T-cell (primary cell): ENCODE data around the gene PPP2R5E. TPM values are rescaled to one million over a fixed set of nuclear protein-coding genes. Genes with fewer than 3 reads are reported as not detected.

Source experiments
- ATAC-seq, 4 experiments: fragments of 200-7000 bp in 3 of 4; fragments of 150-1000 bp in 1 of 4; cut with Tn5 transposase; replicated peaks in 1 of 4; 1 replicate in 3 of 4; 2 replicates in 1 of 4; pipeline ENCODE4 v1.10.0; 2021; ENCODE audit warnings: moderate library complexity in 3 of 4, mild to moderate bottlenecking in 2 of 4, moderate number of reproducible peaks in 1 of 4
- CTCF ChIA-PET, 2 donors: fragments of 300-600 bp; sonication (Branson Sonifier 250); formaldehyde crosslinking; loops; one replicate each; lab custom pipeline; 2022; ENCODE audit warnings: antibody characterized with exemption in 2 of 2; lab: Charles Lee
- POLR2A ChIA-PET, 2 donors: fragments of 300-600 bp; sonication (Branson Sonifier 250); formaldehyde crosslinking; loops; one replicate each; lab custom pipeline; 2022; ENCODE audit warnings: antibody characterized with exemption in 2 of 2; lab: Charles Lee
- DNase-seq, 35 experiments: peaks; one replicate each; pipeline versions ENCODE4 v3.0.0 to v3.0.0-alpha.2; 2013 to 2023
- H3K27ac ChIP-seq: one replicate; pipeline ENCODE4 v1.5.1; 2013; ENCODE audit warnings: low read length
- H3K27me3 ChIP-seq, 2 experiments: replicated peaks in 1 of 2; 1 replicate in 1 of 2; 2 replicates in 1 of 2; pipeline versions ENCODE4 v1.6.1 to v1.7.0; 2013; ENCODE audit warnings: low read length in 1 of 2, mixed read lengths in 1 of 2; ENCODE audit not compliant: control insufficient read depth in 2 of 2, insufficient read depth in 2 of 2; ENCODE audit errors: extremely low read depth in 1 of 2
- H3K36me3 ChIP-seq, 2 donors: 1 replicate in 1 of 2; 2 replicates in 1 of 2; pipeline versions ENCODE4 v1.6.1 to v1.7.0; 2013; ENCODE audit warnings: low read length in 1 of 2; ENCODE audit not compliant: control insufficient read depth in 2 of 2, insufficient read depth in 1 of 2; ENCODE audit errors: extremely low read depth in 1 of 2
- H3K4me1 ChIP-seq, 2 experiments: 1 replicate in 1 of 2; 2 replicates in 1 of 2; pipeline versions ENCODE4 v1.6.1 to v1.7.0; 2013; ENCODE audit warnings: low read length in 2 of 2, mixed read lengths in 1 of 2; ENCODE audit not compliant: insufficient read depth in 2 of 2, control insufficient read depth in 1 of 2; ENCODE audit errors: extremely low read depth in 1 of 2
- H3K4me3 ChIP-seq, 2 donors: 1 replicate in 1 of 2; 2 replicates in 1 of 2; pipeline versions ENCODE4 v1.5.1 to v1.7.0; 2013; ENCODE audit warnings: mild to moderate bottlenecking in 2 of 2, low read length in 1 of 2, moderate library complexity in 1 of 2; ENCODE audit not compliant: control insufficient read depth in 1 of 2; ENCODE audit errors: extremely low read depth in 1 of 2
- H3K9me3 ChIP-seq: 2 replicates; pipeline ENCODE4 v1.7.0; 2013
- H3K27ac Mint-ChIP-seq, 2 donors: one replicate each; pipeline ENCODE4 v1.8.0; 2020 to 2021; ENCODE audit warnings: mild to moderate bottlenecking in 2 of 2, mixed read lengths in 2 of 2
- H3K27me3 Mint-ChIP-seq, 2 donors: one replicate each; pipeline ENCODE4 v1.8.0; 2021 to 2022; ENCODE audit warnings: mixed read lengths in 2 of 2
- H3K36me3 Mint-ChIP-seq: one replicate; pipeline ENCODE4 v1.8.0; 2021; ENCODE audit warnings: mixed read lengths
- H3K4me1 Mint-ChIP-seq, 3 donors: one replicate each; pipeline ENCODE4 v1.8.0; 2020 to 2022; ENCODE audit warnings: mixed read lengths in 3 of 3, mild to moderate bottlenecking in 1 of 3
- H3K4me3 Mint-ChIP-seq, 3 donors: one replicate each; pipeline ENCODE4 v1.8.0; 2020 to 2022; ENCODE audit warnings: mild to moderate bottlenecking in 3 of 3, mixed read lengths in 3 of 3, moderate library complexity in 3 of 3
- H3K9me3 Mint-ChIP-seq, 3 donors: one replicate each; pipeline ENCODE4 v1.8.0; 2020 to 2022; ENCODE audit warnings: mixed read lengths in 3 of 3
- WGBS: methylation state at CpG from one replicate; pipeline ENCODE4 v1.1.5; 2013; ENCODE audit warnings: missing lambda C conversion rate; ENCODE audit not compliant: insufficient coverage; 5-methylcytosine and 5-hydroxymethylcytosine counted together
- total RNA-seq, 35 experiments: library from RNA in 6 of 35; stranded (reverse) in 6 of 35; fragments of 120-200 nt in 1 of 35; gene quantifications; one replicate each; pipeline versions ENCODE4 v1.2.1 to v1.2.4 and lab custom pipeline; 2013 to 2026

Gene PPP2R5E
- total RNA-seq, 5 donors from 2014 or later (not counting 1 experiment from before 2014, with no cell fraction given), result 35.5 to 45.1 (median 40.6) TPM

DNA sequence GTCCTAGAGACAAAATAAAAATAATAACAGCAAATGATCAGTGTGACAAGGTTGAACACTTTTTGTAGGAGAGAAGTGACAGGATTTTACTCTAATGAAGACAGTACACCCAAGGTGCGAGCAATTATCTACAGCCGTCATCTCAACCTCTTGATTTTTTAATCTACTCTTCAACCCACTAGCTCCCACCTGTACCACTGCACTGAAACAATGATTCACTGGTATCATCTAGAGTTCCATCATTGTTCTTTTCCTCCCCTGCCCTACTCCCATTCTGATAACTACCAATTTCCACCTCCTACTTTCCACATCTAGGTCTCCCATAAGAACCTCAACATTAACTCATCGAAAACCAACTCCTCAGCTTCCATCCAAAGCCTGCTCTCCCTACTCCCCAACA is 99.8 kb downstream of the PPP2R5E start:
- peaks cover 0 to 5% of the 10 kb centered on the region in 2 donors for H3K36me3 ChIP-seq
- DNase-seq (no peak), ATAC-seq (no peak)
- no peaks in the 10 kb centered on the region for H3K9me3 Mint-ChIP-seq
- 97% methylated on average over 3 of the region's 3 CpGs for WGBS
- H3K9me3 ChIP-seq, result no peaks in the 10 kb centered on the region
- POLR2A ChIA-PET, result no interaction called here
- peaks cover 27% of the 10 kb centered on the region for H3K36me3 Mint-ChIP-seq
- H3K4me1 ChIP-seq, result peaks cover 1 to 2% of the 10 kb centered on the region in 2 experiments
- no peak overlapping the region for H3K27ac ChIP-seq
- peaks cover 37 to 48% (median 38%) of the 10 kb centered on the region in 3 donors for H3K4me1 Mint-ChIP-seq
- H3K4me3 Mint-ChIP-seq, result no peak overlapping the region
- no peak overlapping the region for H3K4me3 ChIP-seq
- H3K27me3 Mint-ChIP-seq, result no peaks in the 10 kb centered on the region
- H3K27ac Mint-ChIP-seq, result no peak overlapping the region
- CTCF ChIA-PET, result interaction anchor here (0.6 to 0.7 kb wide), 2 partner anchors 485 to 1445 kb away, joined by 3 read pairs; no protein-coding TSS in a partner anchor
- no peaks in the 10 kb centered on the region for H3K27me3 ChIP-seq

DNA sequence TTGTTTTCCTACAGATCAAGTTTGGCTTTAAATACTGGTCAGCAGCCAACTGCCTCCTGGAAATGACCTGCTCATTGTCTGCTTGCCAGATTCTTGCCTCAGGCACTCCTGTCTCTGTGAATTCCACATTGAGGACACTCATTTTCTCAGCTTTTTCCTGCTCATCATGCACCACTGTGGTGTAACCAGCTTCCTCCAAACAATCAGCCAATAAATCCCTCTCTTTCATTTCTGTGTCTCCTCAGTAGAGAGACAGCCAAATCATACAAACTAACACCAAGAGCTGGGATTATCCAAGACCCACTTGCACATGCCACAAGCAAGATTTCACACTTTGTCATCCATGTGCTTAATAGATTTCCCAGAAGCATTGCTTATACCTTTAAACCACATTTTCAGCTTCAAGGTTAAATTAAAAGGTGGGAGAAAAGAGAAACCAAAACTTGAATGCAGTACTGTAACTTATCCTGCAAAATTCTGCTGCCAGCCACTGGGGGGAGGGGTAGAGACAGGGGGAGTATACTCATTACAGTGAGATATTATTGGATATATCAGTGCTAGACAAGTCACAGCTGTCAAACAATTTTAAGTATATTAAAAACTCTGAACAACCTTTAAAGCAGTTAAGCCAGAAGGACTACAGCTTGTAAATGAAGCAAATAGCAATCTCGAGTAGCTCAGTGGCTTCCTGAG is 105.0 kb downstream of the PPP2R5E start:
- no peaks in the 10 kb centered on the region for H3K27me3 Mint-ChIP-seq
- DNase-seq (peak in 23 of 35 experiments; percentile 6 to 39 (median 15)), ATAC-seq (peak in 3 of 4 experiments; percentile 46 to 70 (median 64))
- peak overlapping the region; percentile 17 to 31 for H3K27ac Mint-ChIP-seq
- Histone ChIP-seq H3K36me3 (no peaks in the 10 kb centered on the region), H3K27me3 (no peaks in the 10 kb centered on the region), H3K9me3 (no peaks in the 10 kb centered on the region), H3K4me3 (no peak overlapping the region), H3K4me1 (peaks cover 8 to 21% of the 10 kb centered on the region in 2 experiments), H3K27ac (peak overlapping the region; percentile 14)
- WGBS, result no CpG with 5 or more reads among the region's 1 CpG
- ChIA-PET CTCF (interaction anchor here (0.5 to 1.2 kb wide), 3 partner anchors 105 to 1763 kb away, joined by 3 to 4 read pairs (median 3); partner anchors contain the start of gene PPP2R5E (in 1 of the 2)), POLR2A (interaction anchor here (0.6 kb wide), 2 partner anchors 16 to 291 kb away, joined by 3 to 5 read pairs; no protein-coding TSS in a partner anchor)
- H3K9me3 Mint-ChIP-seq, result no peaks in the 10 kb centered on the region
- peak overlapping the region; percentile 4 to 44 (median 10) for H3K4me3 Mint-ChIP-seq
- H3K36me3 Mint-ChIP-seq, result peaks cover 12% of the 10 kb centered on the region
- peaks cover 70 to 74% (median 71%) of the 10 kb centered on the region in 3 donors for H3K4me1 Mint-ChIP-seq

GRCh38 chr14:63436286-63437098 is 106.7 kb downstream of the PPP2R5E start:
- POLR2A ChIA-PET, result interaction anchor here in 1 of 2 donors (0.6 kb wide), 2 partner anchors 223 to 334 kb away, joined by 3 read pairs; no protein-coding TSS in a partner anchor
- H3K27ac ChIP-seq, result no peak overlapping the region

GRCh38 chr14:63435838-63436237 is 107.3 kb downstream of the PPP2R5E start:
- no peak overlapping the region for H3K27ac ChIP-seq
- H3K36me3 Mint-ChIP-seq, result peaks cover 7% of the 10 kb centered on the region
- peaks cover 71 to 76% (median 75%) of the 10 kb centered on the region in 3 donors for H3K4me1 Mint-ChIP-seq
- no peak for ATAC-seq
- no peak for DNase-seq
- WGBS, result 83% methylated on average over 3 of the region's 5 CpGs
- peaks cover 8 to 21% of the 10 kb centered on the region in 2 experiments for H3K4me1 ChIP-seq
- POLR2A ChIA-PET, result interaction anchor here in 1 of 2 donors (0.6 kb wide), 1 partner anchor 222 kb away, joined by 3 read pairs; no protein-coding TSS in a partner anchor
- H3K4me3 Mint-ChIP-seq, result peak overlapping the region in 1 of 3 donors; percentile 25
- no peak overlapping the region for H3K27ac Mint-ChIP-seq
- no peak overlapping the region for H3K4me3 ChIP-seq
- CTCF ChIA-PET, result no interaction called here
- H3K27me3 ChIP-seq, result no peaks in the 10 kb centered on the region
- H3K27me3 Mint-ChIP-seq, result no peaks in the 10 kb centered on the region
- no peaks in the 10 kb centered on the region for H3K36me3 ChIP-seq
- H3K9me3 ChIP-seq, result no peaks in the 10 kb centered on the region
- H3K9me3 Mint-ChIP-seq, result no peaks in the 10 kb centered on the region

More at GRCh38 chr14:63436286-63437098, 106.7 kb downstream of the PPP2R5E start:
- ATAC-seq (no peak), DNase-seq (no peak)
- Histone ChIP-seq H3K36me3 (no peaks in the 10 kb centered on the region), H3K27me3 (no peaks in the 10 kb centered on the region), H3K4me3 (no peak overlapping the region), H3K4me1 (peaks cover 8 to 21% of the 10 kb centered on the region in 2 experiments), H3K9me3 (no peaks in the 10 kb centered on the region)
- Mint-ChIP-seq H3K36me3 (peaks cover 12% of the 10 kb centered on the region), H3K4me3 (no peak overlapping the region), H3K9me3 (no peaks in the 10 kb centered on the region), H3K4me1 (peaks cover 76 to 80% (median 78%) of the 10 kb centered on the region in 3 donors), H3K27me3 (no peaks in the 10 kb centered on the region), H3K27ac (peak overlapping the region; percentile 36 to 59)
- WGBS, result no CpG with 5 or more reads among the region's 5 CpGs
- CTCF ChIA-PET, result no interaction called here

- Mint-ChIP-seq H3K9me3 (no peaks in the 10 kb centered on the region), H3K27me3 (no peaks in the 10 kb centered on the region), H3K27ac (peak overlapping the region in 1 of 2 donors; percentile 32), H3K4me1 (peaks cover 68 to 74% (median 74%) of the 10 kb centered on the region in 3 donors), H3K36me3 (peaks cover 6% of the 10 kb centered on the region), H3K4me3 (peak overlapping the region in 2 of 3 donors; percentile 4 to 25)
- DNase-seq (no peak), ATAC-seq (no peak)
- H3K36me3 ChIP-seq, result no peaks in the 10 kb centered on the region
- H3K27me3 ChIP-seq, result no peaks in the 10 kb centered on the region
- H3K4me3 ChIP-seq, result no peak overlapping the region
- CTCF ChIA-PET, result no interaction called here
- POLR2A ChIA-PET, result no interaction called here
- no peaks in the 10 kb centered on the region for H3K9me3 ChIP-seq
- H3K27ac ChIP-seq, result no peak overlapping the region
- WGBS, result no CpG with 5 or more reads among the region's 2 CpGs
- peaks cover 8 to 21% of the 10 kb centered on the region in 2 experiments for H3K4me1 ChIP-seq
These were observed 108.0 kb downstream of the PPP2R5E start for GRCh38 chr14:63435204-63435603.
